Kidney (tissue), 14 donors: ENCODE results near the gene TBCK. TPM values are rescaled to one million over a fixed set of nuclear protein-coding genes. Genes with fewer than 3 reads are reported as not detected.

ENCODE experiments used
- DNase-seq, 5 donors: peaks; one replicate each; pipeline ENCODE4 v3.0.0-alpha.2; 2013 to 2020
- FAIRE-seq: peaks from 2 replicates; lab custom pipeline; 2012; peaks lifted over from hg19 to GRCh38; lab: Jason Lieb, UNC
- H3K27ac ChIP-seq, 2 donors: one replicate each; pipeline ENCODE4 v1.7.0; 2013; ENCODE audit warnings: low read depth in 2 of 2, low read length in 2 of 2, inconsistent platforms in 1 of 2
- H3K27me3 ChIP-seq: one replicate; pipeline ENCODE4 v1.7.1; 2013; ENCODE audit warnings: low read length, inconsistent platforms; ENCODE audit not compliant: control insufficient read depth, insufficient read depth
- H3K36me3 ChIP-seq, 3 donors: one replicate each; pipeline versions ENCODE4 v1.7.0 to v1.7.1; 2013; ENCODE audit warnings: low read length in 3 of 3, control low read depth in 1 of 3, inconsistent platforms in 1 of 3; ENCODE audit not compliant: insufficient read depth in 3 of 3, control insufficient read depth in 2 of 3
- H3K4me1 ChIP-seq, 3 donors: one replicate each; pipeline versions ENCODE4 v1.7.0 to v1.7.1; 2013; ENCODE audit warnings: low read length in 3 of 3, inconsistent platforms in 1 of 3, low read depth in 1 of 3; ENCODE audit not compliant: control insufficient read depth in 2 of 3, insufficient read depth in 2 of 3
- H3K4me3 ChIP-seq, 3 donors: one replicate each; pipeline versions ENCODE4 v1.7.0 to v1.8.1; 2013; ENCODE audit warnings: low read length in 3 of 3, control low read depth in 1 of 3, inconsistent platforms in 1 of 3
- H3K9ac ChIP-seq, 3 donors: one replicate each; pipeline versions ENCODE4 v1.7.0 to v1.7.1; 2013; ENCODE audit warnings: low read length in 3 of 3, control low read depth in 1 of 3, inconsistent platforms in 1 of 3
- H3K9me3 ChIP-seq, 3 donors: one replicate each; pipeline versions ENCODE4 v1.7.0 to v1.7.1; 2013; ENCODE audit warnings: low read length in 3 of 3, control low read depth in 1 of 3, inconsistent platforms in 1 of 3; ENCODE audit not compliant: control insufficient read depth in 2 of 3, insufficient read depth in 1 of 3
- intact Hi-C: fragments of 100-400 bp; cut with DNase I; formaldehyde crosslinking; loops from one replicate; pipeline ENCODE4 v1.11.1; 2022
- polyA plus RNA-seq: library from polyadenylated mRNA; stranded (reverse); fragments of 350-450 nt; fragmentation: Illumina TruSeq; extraction: RNeasy Lipid Tissue Mini Kit (QIAGEN cat#74804); gene quantifications from one replicate; pipeline ENCODE4 v1.2.3, GENCODE V29; 2014; ENCODE audit warnings: low read depth, low replicate concordance; ENCODE audit not compliant: insufficient read depth
- total RNA-seq: library from RNA; stranded (reverse); fragmentation: NEBNext Ultra II Directional; extraction: Animal tissue kit (Norgen Biotek cat#: 25700); gene quantifications from one replicate; pipeline ENCODE4 v1.2.1, GENCODE V29; 2021
- TF ChIP-seq, protein P1 (sequence below): IDR thresholded peaks from 3 replicates; pipeline ENCODE4 v1.5.1; 2012; ENCODE audit warnings: mild to moderate bottlenecking, moderate library complexity, borderline replicate concordance; ENCODE audit not compliant: insufficient read depth; ENCODE audit errors: extremely low read depth
- donor health status: control.
- donor health status: control.
- donor health status: control.
- donor health status: control.
- donor health status: control.
- donor health status: DM: yes; HTN: yes; CAD: no.
- donor health status: Normal renal cell carcinoma (clear cell type).

Gene TBCK
- total and polyA plus RNA-seq, 2 donors from 2014 or later: 15.8 to 50.0 TPM

GRCh38 chr4:106284227-106284626 lies 31.8 kb downstream of the TBCK start:
- DNase-seq (no peak), FAIRE-seq (no peak)
- Histone ChIP-seq H3K9me3 (no peaks in the 10 kb centered on the region), H3K27me3 (no peaks in the 10 kb centered on the region), H3K4me3 (no peak overlapping the region), H3K9ac (no peak overlapping the region), H3K4me1 (peaks cover 0 to 3% (median 0%) of the 10 kb centered on the region in 3 donors), H3K27ac (no peak overlapping the region), H3K36me3 (peaks cover 0 to 2% (median 0%) of the 10 kb centered on the region in 3 donors)
- TF ChIP-seq, protein P1, sequence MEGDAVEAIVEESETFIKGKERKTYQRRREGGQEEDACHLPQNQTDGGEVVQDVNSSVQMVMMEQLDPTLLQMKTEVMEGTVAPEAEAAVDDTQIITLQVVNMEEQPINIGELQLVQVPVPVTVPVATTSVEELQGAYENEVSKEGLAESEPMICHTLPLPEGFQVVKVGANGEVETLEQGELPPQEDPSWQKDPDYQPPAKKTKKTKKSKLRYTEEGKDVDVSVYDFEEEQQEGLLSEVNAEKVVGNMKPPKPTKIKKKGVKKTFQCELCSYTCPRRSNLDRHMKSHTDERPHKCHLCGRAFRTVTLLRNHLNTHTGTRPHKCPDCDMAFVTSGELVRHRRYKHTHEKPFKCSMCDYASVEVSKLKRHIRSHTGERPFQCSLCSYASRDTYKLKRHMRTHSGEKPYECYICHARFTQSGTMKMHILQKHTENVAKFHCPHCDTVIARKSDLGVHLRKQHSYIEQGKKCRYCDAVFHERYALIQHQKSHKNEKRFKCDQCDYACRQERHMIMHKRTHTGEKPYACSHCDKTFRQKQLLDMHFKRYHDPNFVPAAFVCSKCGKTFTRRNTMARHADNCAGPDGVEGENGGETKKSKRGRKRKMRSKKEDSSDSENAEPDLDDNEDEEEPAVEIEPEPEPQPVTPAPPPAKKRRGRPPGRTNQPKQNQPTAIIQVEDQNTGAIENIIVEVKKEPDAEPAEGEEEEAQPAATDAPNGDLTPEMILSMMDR: no peak
- intact Hi-C loops: no loop called here

GRCh38 chr4:106277140-106277675 lies 38.8 kb downstream of the TBCK start:
- DNase-seq (no peak), FAIRE-seq (no peak)
- TF ChIP-seq, protein P1: no peak
- Histone ChIP-seq H3K9me3 (no peaks in the 10 kb centered on the region), H3K4me3 (no peak overlapping the region), H3K36me3 (no peaks in the 10 kb centered on the region), H3K27ac (no peak overlapping the region), H3K4me1 (no peaks in the 10 kb centered on the region), H3K9ac (no peak overlapping the region), H3K27me3 (no peaks in the 10 kb centered on the region)
- intact Hi-C loops: no loop called here

DNA sequence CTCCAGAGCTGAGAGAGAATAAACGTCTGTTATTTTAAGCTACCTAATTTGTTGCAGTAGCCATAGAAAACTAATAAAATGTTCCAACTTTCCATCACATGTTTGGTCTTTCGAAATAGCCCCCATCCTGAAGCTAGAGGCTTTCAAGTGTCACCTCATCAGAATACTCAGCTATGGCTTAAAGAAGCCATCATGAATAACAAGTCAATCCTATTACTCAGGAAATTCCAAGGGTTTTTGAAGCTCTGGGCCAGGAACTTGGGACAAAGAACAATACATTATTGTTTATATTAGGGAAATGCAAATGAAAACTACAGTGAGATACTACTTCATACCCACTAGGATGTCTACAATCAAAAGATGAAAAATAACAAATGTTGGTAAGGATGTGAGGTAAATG lies 42.2 kb downstream of the TBCK start:
- DNase-seq: no peak
- intact Hi-C loops: no loop called here
- FAIRE-seq: no peak
- Histone ChIP-seq H3K9me3 (no peaks in the 10 kb centered on the region), H3K9ac (no peak overlapping the region), H3K36me3 (no peaks in the 10 kb centered on the region), H3K27me3 (no peaks in the 10 kb centered on the region), H3K4me1 (no peaks in the 10 kb centered on the region), H3K27ac (no peak overlapping the region), H3K4me3 (no peak overlapping the region)
- TF ChIP-seq, protein P1: no peak

- no peaks in the 10 kb centered on the region for H3K27me3 ChIP-seq
- DNase-seq: no peak
- intact Hi-C loops: no loop called here
- H3K4me3 ChIP-seq: no peak overlapping the region
- H3K27ac ChIP-seq: no peak overlapping the region
- no peak overlapping the region for H3K9ac ChIP-seq
- H3K36me3 ChIP-seq: no peaks in the 10 kb centered on the region
- H3K9me3 ChIP-seq: no peaks in the 10 kb centered on the region
- no peaks in the 10 kb centered on the region for H3K4me1 ChIP-seq
- no peak for FAIRE-seq
- TF ChIP-seq, protein P1: no peak
Observed at GRCh38 chr4:106270736-106271135, 45.3 kb downstream of the TBCK start.
